VCaP (cell line): ENCODE data around the gene PCCA.

Source experiments
- H3K27ac ChIP-seq: fragments of 450-650 bp; 2 replicates; pipeline ENCODE4 v1.5.1; 2017
- TF ChIP-seq, protein P1 (sequence below): fragments of 450-650 bp; conservative IDR thresholded peaks from 2 replicates; pipeline ENCODE4 v1.5.1; 2017; ENCODE audit warnings: mild to moderate bottlenecking, moderate library complexity

The PCCA gene

DNA sequence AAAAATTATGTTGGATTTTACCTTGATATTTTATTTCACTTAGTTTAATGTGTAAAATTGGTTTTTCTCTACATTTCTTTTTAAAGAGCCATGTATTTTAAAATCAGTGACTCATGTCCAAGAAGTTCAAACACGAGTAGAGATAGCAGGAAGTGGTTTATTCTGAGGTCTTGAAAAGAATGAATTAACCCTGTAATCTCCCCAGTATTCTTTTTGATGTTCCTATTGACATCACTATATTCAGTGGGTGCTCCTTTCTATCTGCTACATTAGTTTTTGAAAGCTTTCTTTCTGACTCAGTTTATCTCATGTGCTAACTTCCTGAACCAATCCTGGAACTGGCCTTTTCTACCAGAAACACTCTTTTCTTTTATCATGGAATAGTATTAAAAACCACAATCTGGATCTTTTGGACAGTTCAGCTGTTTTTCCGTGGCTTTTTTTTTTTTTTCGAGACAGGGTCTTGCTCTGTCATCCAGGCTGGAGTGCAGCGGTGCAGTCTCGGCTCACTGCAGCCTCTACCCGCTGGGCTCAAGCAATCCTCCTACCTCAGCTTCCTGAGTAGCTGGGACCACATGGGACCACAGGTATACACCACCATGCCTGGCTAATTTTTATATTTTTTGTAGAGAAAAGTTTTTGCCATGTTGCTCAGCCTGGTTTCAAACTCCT, 114.9 kb downstream of the PCCA start:
- TF ChIP-seq, protein P1, sequence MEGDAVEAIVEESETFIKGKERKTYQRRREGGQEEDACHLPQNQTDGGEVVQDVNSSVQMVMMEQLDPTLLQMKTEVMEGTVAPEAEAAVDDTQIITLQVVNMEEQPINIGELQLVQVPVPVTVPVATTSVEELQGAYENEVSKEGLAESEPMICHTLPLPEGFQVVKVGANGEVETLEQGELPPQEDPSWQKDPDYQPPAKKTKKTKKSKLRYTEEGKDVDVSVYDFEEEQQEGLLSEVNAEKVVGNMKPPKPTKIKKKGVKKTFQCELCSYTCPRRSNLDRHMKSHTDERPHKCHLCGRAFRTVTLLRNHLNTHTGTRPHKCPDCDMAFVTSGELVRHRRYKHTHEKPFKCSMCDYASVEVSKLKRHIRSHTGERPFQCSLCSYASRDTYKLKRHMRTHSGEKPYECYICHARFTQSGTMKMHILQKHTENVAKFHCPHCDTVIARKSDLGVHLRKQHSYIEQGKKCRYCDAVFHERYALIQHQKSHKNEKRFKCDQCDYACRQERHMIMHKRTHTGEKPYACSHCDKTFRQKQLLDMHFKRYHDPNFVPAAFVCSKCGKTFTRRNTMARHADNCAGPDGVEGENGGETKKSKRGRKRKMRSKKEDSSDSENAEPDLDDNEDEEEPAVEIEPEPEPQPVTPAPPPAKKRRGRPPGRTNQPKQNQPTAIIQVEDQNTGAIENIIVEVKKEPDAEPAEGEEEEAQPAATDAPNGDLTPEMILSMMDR = no peak
- H3K27ac ChIP-seq = no peak overlapping the region

- H3K27ac ChIP-seq = peak overlapping the region; percentile 35; the same call in 1 of the 2 replicates
- TF ChIP-seq, protein P1 = no peak
Measured at GRCh38 chr13:100208002-100208401, 119.1 kb downstream of the PCCA start.

- H3K27ac ChIP-seq = peak overlapping the region; percentile 35
- TF ChIP-seq, protein P1 = no peak
Measured at GRCh38 chr13:100208626-100209025, 119.7 kb downstream of the PCCA start.

- no peak overlapping the region for H3K27ac ChIP-seq
- TF ChIP-seq, protein P1 = no peak
Measured at GRCh38 chr13:100209857-100210825, 121.2 kb downstream of the PCCA start.

GRCh38 chr13:100211016-100211710, 122.3 kb downstream of the PCCA start:
- TF ChIP-seq, protein P1 = no peak

DNA sequence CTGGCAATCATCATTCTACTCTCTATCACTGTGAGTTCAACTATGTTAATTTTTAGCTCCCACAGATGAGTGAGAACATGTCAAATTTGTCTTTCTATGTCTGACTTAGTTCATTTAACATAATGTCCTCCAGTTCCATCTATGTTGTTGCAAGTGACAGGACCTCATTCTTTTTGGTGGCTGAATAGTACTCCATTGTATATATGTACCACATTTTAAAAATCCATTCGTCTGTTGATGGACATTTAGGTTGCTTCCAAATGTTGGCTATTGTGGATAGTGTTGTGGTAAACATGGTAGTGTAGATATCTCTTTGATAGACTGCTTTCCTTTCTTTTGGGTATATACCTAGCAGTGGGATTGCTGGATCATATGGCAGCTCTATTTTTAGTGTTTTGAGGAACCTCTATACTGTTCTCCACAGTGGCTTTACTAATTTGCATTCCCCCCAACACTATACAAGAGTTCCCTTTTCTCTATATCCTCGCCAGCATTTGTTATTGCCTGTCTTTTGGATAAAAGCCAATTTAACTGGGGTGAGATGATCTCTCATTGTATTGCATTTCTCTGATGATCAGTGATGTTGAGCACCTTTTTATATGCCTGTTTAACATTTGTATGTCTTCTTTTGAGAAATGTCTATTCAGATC, 124.1 kb downstream of the PCCA start:
- TF ChIP-seq, protein P1 = no peak
- no peak overlapping the region for H3K27ac ChIP-seq

More at GRCh38 chr13:100211016-100211710, 122.3 kb downstream of the PCCA start:
- H3K27ac ChIP-seq = no peak overlapping the region
